Urothelium cell line (cell line): Measurements from ENCODE around the gene SAMD1.

Experiments
- DNase-seq: peaks from one replicate; pipeline ENCODE4 v3.0.0; 2011; ENCODE audit warnings: low spot score, mixed read lengths
- FAIRE-seq: peaks from 2 replicates; lab custom pipeline; 2011; peaks lifted over from hg19 to GRCh38; lab: Jason Lieb, UNC

Gene SAMD1

DNA sequence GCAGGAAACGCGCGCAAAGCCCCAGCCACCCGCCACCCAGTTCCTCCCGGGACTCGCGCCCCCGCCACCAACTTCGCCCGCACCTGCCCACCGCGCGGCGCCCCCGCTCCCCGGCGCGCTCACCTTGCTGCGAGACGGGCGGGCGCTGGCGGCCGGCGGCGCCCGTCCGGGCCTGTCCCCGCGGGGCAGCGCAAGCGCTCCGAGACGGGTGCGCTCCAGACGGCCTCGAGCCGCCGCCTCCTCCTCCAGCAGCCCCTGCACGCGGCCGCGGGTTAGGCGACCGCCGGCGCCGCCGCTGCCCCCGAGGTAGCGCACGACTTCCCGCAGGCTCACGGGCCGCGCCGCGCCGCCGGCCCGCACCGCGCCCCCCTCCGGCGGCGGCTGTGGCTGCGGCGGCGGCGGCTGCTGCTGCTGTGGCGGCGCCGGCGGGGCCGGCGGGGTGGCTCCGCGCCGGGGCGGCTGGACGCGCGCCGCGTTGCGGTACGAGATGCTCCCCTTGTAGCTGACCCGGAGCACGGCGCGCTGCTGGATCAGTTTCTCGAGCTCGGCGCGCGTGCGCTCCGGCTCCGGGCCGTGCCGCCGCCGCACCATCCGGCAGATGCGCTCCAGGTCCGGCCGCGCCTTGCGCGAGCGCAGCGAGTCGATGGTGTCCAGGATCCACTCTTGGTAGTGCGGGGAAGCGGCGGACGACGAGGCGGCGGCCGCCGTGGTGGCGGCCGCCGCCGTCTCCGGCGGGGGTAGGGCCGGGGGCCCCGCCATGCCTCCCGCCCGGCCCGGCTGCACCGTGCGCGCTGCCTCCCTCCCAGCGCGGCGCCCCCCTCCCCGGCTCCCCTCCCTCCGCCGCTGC, 666 bp downstream of the SAMD1 start:
- FAIRE-seq (no peak), DNase-seq (peak; percentile 23)

DNA sequence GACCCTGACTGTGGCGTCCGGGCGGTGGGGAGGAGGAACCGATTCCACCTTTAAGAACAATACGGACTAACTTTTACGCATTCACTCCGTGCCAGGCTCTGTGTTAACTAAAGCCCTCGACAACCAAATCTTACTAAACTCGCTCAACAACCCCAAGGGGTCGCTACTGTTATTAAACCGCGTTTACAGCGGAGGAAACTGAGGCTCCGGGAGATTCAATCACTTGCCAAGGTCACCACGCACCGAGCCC, 1.2 kb downstream of the SAMD1 start:
- FAIRE-seq = no peak
- DNase-seq = no peak

DNA sequence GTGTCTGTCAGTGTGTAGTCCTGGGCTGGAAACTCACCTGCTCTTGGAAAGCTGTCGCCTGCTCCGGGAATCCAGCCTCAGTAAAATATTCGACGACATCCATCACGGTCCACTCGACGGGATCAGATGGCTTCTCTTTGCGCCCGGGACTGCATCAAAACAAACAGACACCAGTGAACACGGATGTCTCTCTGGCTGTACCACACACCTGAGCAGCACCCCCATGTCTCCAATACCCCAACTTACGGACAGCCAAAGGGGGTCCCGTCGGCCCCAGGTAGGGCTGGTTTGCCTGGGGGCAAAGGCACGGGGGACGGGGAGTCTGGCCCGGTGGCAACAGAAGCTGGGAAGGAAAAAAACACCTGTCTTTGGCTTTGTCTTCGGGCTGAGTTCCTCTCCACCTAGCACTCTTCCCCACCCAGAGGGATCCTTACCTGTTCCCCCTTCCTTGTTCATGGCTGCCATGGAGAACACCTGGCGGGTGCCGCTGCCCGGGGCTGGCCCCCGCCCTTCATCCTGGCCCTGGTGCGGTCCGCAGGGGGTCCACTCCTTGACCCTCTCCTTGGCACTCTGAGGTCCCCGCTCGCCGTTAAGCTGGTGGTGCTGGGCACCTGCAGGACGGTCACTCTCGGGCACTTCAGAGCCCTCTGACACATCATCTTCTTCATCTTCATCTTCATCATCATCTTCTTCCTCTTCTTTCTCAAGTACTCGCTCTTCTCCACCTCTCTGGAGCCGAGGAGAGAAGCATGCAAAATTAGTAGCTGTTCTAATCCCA, 1.7 kb downstream of the SAMD1 start:
- FAIRE-seq (no peak), DNase-seq (no peak)

DNA sequence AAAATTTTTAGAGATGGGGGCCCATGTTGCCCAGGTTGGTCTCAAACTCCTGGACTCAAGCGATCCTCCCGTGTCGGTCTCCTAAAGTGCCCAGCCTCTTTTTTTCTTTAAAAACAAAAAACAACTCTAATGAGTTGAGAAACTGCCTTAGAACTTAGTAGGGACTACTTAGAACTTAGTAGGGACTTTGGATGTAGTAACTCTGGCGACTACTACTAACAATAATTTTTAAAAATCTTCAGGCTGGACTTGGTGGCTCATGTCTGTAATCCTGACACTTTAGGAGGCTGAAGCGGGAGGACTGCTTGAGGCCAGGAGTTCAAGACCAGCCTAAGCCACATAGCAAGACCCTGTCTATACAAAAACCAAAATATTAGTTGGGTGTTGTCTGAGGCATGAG, 4.5 kb downstream of the SAMD1 start:
- FAIRE-seq (no peak), DNase-seq (no peak)

DNA sequence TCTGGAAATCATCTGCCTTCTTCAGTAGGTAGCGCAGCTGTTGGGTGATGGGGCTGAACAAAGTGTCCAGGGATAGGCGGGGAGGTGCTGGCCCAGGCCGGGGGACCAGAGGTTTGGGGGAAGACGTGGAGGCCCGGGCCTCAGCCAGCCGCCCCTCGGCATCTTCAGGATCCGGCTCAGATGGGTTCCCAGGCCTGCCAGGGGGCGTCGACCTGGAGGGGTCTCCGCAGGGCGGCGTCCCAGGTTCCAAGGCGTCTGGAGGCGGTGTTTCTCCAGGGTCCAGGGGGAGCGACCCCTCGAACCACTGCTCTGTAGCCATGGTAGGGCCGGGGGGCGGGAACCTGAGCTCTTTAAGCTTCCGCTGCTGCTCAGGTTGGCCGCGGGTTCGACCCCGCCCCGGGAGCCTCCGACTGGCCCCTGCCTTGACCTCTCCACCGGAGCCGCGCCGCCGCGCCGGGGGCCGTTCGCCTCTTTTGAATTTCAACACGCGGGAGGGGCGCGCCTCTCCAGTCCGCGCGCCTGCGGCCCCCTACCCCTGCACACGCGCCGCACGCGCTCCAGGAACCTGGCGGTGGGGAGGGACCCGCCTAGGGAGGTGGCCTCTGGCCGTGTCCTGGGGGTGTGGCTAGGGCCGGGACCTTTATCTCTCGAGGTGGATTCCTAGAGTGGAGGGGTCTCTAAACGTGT, 5.1 kb downstream of the SAMD1 start, which contains the start of gene C19orf67:
Gene C19orf67, minus strand, starts transcription at position 475 of the 687 bp plus-strand sequence. Its CDS starts 156 bp downstream, at position 319.
- FAIRE-seq (no peak), DNase-seq (no peak)

DNA sequence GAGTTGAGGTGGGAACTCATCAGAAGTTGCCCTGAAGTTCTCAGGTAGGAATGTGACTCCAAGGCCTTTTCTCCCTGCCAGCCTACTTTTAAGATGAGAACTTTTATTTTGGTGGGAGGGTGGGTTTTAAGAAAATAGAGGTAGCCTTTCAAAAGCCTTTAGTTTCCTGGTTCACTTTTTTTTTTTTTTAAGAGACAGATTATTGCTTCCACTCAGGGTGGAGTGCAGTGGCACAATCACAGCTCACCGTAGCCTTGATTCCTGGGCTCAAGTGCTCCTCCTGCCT, 7.9 kb downstream of the SAMD1 start:
- DNase-seq (no peak), FAIRE-seq (no peak)

DNA sequence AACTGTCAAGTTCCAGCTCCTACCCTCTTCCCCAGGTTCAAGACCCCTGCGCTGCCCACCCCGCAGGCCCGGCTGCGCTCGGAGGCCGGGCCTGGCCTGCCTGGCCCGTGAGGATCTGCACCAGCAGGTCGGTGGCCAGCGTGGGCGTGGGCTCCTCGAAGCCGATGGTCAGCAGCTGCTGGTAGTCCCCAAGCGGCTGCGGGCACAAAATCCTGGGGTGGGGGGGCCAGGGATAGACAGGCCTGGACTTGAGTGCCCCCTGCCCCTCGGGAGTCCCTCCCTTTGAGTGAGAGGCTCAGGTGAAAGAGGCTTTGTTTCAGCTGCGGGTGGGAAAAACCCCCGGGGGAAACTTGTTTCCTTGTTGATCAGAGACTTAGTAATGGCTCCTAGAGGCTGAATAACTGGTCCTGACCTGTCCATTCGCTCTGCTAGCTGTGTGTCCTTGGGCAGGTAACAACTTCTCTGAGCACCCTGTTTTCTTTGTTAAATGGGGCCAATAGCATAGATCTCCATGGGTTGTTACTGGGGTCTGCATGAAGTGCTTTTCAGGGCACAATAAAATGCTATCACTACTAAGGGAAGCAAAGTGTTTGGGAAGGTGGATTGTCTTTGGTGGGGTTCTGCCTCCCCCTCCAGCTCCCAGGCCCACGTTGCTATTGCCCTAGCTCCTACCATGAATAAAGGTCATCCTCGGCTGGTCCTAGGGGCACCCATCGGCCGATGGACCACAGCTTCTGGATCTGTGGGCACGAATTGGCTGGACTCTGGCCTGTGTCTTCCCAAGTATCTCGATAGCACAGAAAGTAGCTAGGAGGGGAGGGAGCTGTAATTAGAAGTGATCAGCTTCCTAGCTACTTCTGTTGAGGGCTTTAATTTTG, 8.5 kb downstream of the SAMD1 start:
- DNase-seq (no peak), FAIRE-seq (no peak)

DNA sequence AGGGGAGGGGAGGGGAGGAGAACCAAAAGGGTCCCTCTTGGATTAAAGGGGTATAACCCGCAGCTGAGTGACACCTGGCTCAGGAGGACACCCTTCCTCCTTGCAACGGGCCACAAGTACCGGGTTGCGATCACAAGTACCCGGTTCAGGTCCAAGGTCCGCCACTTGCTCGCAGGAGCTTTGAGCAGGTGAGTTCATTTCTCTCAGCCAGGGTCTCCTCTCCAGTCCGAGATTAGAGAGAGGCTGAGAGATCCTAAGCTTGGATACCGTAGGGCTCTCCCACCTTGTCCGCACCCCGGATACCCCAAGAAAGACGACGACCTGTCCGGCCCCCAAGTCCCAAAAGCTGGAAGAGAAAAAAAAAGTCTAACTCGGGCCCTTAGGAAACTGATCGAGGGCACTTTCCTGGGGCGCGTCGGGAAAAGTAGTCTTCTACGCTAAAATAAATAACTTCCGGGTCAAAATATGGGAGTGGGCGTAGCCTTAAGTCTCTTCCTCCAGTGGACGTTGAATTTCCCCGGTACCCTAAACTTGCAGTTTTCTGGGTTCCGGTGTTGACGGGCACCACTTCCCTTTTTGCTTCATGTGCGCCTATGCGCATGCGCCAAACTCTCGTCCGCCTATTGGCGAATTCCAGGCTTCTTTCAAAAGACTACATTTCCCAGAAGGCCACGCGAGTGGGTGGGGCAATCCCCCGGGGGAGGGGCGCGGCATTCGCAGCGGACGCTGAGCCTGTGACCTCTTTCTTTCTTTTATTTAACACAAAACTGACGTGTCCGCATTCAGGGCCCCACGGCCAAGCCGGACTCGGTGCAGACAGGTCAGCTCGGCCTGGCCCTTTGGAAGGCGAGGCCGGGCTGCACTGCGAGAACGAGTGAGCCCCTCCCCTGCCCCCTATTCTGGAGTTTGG, 9.4 kb downstream of the SAMD1 start:
- FAIRE-seq (no peak), DNase-seq (peak; percentile 92)

DNA sequence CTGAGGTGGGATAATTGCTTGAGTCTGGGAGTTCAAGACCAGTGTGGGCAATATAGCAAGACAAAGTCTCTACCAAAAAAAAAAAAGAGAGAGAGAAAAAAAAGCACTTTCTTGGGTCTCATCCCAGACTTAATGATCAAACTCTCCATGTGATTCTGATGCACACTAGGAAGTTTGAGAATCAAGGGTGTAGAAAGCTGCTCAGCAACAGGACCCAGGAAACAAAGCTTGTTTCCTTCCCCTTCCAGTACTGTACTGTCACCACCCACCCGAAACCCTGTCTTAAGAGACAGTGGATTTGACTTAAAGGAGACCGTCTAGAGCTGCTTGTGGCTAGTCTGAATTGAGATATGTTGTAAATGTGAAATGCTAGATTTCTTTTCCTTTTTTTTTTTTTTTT, 12.1 kb downstream of the SAMD1 start:
- DNase-seq (no peak), FAIRE-seq (no peak)

DNA sequence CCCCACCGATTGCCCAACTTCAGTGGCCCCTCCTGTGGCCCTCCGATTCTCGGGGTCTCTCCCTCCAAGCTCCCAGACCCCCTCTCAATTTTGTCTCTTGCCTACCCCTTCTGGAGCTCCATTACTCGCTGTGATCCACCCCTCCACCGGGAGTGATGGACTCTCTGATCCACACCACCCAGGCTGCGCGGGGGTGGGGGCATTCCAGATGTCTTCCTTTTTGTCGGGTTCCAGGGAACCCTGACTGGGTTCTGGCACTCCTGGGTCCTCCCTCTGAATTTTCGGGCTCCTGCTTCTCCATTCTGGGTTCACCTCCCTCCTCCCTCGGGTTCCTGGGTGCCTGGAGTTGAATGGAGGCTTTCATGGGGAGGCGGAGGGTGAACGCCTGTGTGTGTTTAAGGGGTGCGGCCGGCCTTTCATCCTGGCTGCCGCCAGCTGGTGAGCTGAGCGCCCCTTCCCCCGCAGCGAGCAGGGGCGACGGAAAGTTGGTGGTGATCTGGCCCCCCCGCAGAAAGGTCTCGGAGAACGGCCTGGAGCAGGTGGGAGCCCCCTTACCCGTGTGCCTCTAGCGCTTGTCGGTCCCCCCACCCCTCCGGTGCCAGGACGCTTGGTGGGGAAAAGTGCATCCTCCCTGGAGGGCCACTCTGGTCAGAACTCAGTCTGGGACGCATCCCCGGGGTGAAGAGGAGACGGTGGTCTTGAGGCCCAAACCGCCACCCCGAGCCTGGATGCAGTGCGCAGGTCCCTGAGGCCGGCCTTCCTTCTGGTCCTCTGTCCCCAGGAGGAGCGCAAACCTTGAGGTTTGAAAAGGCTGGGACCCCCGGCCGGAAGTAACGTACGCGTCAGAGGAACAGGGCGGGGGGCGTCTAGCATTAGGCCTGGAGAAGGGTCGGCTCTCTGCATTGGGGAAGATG, 16.4 kb downstream of the SAMD1 start:
- DNase-seq (no peak), FAIRE-seq (no peak)

DNA sequence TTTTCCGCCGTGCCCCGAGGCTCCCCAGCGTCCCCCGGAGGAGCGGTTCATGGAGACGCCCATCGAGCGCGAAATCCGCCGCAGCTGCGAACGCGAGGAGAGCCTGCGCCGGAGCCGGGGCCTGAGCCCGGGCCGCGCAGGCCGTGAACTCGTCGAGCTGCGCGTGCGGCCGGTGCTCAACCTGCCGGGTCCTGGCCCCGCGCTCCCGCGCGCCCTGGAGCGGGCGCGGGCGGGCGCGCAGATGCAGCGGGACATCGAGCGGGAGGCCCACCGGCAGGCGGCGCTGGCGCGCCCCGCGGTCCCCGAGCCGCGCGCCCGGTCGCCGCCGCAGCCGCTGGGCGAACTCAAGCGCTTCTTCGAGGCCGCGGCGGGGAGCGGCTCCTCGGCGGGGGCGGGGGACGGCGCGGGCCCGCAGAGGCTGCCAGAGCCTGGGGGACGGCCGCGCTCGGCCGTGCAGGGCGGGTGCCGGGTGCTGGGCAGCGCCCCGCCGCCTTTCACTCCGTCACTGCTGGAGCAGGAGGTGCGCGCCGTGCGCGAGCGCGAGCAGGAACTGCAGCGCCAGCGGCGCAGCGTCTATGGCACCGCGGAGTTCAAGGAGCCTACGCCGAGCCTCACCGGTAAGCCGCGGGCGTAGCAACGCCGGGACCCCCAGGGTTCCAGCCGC, 17.2 kb downstream of the SAMD1 start:
- peak; percentile 68 for DNase-seq
- no peak for FAIRE-seq

DNA sequence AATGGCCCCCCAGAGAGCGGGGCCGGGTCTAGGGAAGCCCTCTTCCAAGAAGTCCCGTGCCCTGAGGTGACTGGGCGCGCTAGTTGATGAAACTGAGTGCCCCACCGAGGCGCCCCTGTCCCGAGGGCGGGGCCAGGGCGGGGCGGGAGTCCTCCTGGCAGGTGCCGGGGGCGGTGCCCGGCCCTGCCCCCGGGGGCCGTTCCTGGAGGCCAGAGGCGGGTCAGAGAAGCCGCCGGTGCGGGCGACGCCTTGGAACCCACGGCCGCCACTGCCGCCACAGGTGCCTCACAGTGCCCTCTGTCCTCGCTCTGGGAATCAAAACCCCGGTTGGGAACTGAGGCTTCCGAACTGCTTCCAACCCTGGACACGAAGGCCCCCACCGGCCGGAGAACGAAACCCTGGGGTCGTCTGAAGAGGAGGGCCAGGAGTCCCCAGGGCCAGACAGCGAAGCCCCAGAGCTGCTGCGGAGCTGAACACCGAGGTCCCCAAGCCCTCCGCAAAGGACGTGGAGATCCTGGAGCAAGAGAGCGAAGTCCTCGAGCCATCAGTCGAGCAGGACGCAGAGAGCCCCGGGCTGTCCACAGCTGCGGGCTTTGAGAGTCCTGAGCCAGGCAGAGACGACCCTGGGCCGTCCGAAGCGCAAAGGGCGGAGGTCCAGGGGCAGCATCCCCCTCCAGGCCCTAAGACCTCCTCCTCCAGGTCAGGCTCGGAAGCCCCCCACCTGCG, 17.9 kb downstream of the SAMD1 start, which contains the start of gene MISP3:
Gene MISP3, plus strand, starts transcription at position 252 of the 726 bp plus-strand sequence. CDS start 524 bp downstream, outside the sequence.
- no peak for DNase-seq
- FAIRE-seq = no peak

DNA sequence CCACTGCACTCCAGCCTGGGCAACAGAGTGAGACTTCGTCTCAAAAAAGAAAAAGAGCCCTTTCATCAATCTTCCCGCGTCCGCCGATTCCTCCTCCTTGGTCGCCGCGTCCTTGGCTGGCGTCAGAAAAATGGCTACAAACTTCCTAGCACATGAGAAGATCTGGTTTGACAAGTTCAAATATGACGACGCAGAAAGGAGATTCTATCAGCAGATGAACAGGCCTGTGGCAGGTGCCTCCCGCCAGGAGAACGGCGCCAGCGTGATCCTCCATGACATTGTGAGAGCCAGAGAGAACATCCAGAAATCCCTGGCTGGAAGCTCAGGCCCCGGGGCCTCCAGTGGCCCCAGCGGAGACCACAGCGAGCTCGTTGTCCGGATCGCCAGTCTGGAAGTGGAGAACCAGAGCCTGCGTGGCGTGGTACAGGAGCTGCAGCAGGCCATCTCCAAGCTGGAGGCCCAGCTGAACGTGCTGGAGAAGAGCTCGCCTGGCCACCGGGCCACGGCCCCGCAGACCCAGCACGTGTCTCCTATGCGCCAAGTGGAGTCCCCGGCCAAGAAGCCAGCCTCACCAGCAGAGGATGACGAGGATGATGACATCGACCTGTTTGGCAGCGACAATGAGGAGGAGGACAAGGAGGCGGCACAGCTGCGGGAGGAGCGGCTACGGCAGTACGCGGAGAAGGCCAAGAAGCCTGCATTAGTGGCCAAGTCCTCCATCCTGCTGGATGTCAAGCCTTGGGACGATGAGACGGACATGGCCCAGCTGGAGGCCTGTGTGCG, 20.1 kb downstream of the SAMD1 start:
- FAIRE-seq (no peak), DNase-seq (no peak)

DNA sequence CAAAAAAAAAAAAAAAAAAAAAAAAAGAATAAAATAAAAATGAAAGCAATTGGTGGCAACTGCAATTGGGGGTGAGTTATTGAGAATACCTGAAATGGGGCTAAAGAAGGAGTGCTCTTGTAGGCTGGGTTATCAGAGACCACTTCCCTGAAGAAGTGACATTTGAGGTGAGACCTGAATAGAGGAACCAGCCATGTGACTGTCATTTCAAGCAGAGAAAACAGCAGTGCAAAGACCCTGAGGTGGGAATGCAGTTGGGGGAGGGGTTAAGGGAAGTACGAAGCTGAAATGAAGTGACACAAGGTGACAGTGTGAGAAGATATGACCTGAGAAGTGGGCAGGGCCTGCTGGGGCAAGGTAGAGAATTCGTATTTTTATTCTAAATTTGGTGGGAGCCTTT, 24.4 kb downstream of the SAMD1 start:
- FAIRE-seq = no peak
- no peak for DNase-seq

DNA sequence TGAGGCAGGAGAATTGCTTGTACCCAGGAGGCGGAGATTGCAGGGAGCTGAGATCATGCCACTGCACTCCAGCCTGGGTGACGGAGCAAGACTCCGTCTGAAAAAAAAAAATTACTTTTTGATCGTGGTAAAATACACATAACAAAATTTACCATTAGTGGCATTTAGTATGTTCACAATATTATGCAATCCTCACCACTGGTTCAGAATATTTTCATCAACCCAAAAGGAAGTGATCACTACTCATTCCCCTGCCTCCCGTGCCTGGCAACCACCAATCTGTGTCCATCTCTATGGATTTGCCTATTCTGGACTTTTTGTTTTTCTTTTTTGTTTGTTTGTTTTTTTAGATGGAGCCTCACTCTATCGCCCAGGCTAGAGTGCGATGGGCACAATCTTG, 27.4 kb downstream of the SAMD1 start:
- FAIRE-seq (no peak), DNase-seq (no peak)

DNA sequence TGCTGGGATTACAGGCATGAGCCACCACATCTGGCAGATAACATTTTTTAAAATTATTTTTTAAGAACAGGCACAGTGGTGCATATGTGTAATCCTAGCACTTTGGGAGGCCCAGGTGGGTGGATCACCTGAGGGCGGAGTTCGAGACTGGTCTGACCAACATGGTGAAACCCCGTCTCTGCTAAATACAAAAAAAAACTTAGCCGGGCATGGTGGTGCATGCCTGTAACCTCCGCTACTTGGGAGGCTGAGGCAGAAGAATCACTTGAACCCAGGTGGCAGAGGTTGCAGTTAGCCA, 28.0 kb downstream of the SAMD1 start:
- FAIRE-seq (no peak), DNase-seq (no peak)
